Brain microvascular endothelial cell (primary cell): ENCODE results near the gene PPT1.

Source experiments
- DNase-seq: peaks from one replicate; pipeline ENCODE4 v3.0.0-alpha.2; 2020
- H3K27ac ChIP-seq: fragments of 250-450 bp; sonication (Bioruptor Pico); 2 replicates; pipeline ENCODE4 v1.5.1; 2020; ENCODE audit warnings: mild to moderate bottlenecking, moderate library complexity
- H3K27me3 ChIP-seq: fragments of 250-450 bp; sonication (Bioruptor Pico); replicated peaks from 2 replicates; pipeline ENCODE4 v1.5.1; 2020; ENCODE audit warnings: mild to moderate bottlenecking
- H3K36me3 ChIP-seq: fragments of 250-450 bp; sonication (Bioruptor Pico); replicated peaks from 2 replicates; pipeline ENCODE4 v1.5.1; 2020; ENCODE audit warnings: mild to moderate bottlenecking
- H3K4me3 ChIP-seq: 2 replicates; pipeline ENCODE4 v1.5.1; 2011; ENCODE audit warnings: low read depth, mild to moderate bottlenecking, control low read depth, low read length, moderate library complexity
- CTCF ChIP-seq: IDR thresholded peaks from 2 replicates; pipeline ENCODE4 v1.5.1; 2011; ENCODE audit warnings: low read depth, mild to moderate bottlenecking, moderate library complexity, low read length, control low read depth, inconsistent platforms; ENCODE audit errors: missing control alignments
- in situ Hi-C: cut with HindIII; loops from 2 replicates; pipeline ENCODE4 v1.10.0; 2017; ENCODE audit warnings: low sequenced_read_pairs, low pct_ligation_motif_present

PPT1 gene

GRCh38 chr1:40096646-40096976 lies 441 bp downstream of the PPT1 start:
- Histone ChIP-seq H3K27ac (peak overlapping the region; percentile 41), H3K4me3 (peak overlapping the region; percentile 89), H3K27me3 (no peaks in the 10 kb centered on the region), H3K36me3 (no peaks in the 10 kb centered on the region)
- in situ Hi-C loops, result no loop called here
- no peak for DNase-seq
- no peak for TF ChIP-seq CTCF

- no peak overlapping the region for H3K4me3 ChIP-seq
- DNase-seq, result no peak
- H3K27ac ChIP-seq, result no peak overlapping the region
- peaks cover 2% of the 10 kb centered on the region for H3K36me3 ChIP-seq
- H3K27me3 ChIP-seq, result no peaks in the 10 kb centered on the region
- in situ Hi-C loops, result no loop called here
- TF ChIP-seq CTCF, result no peak
These were observed 1.2 kb downstream of the PPT1 start for GRCh38 chr1:40095806-40096205.

GRCh38 chr1:40094466-40095110 lies 2.5 kb downstream of the PPT1 start:
- in situ Hi-C loops, result no loop called here
- TF ChIP-seq CTCF, result no peak
- Histone ChIP-seq H3K27ac (no peak overlapping the region), H3K36me3 (peaks cover 8% of the 10 kb centered on the region), H3K4me3 (no peak overlapping the region), H3K27me3 (no peaks in the 10 kb centered on the region)
- no peak for DNase-seq

GRCh38 chr1:40092706-40093639 lies 4.1 kb downstream of the PPT1 start:
- TF ChIP-seq CTCF, result no peak
- H3K4me3 ChIP-seq, result no peak overlapping the region
- H3K27ac ChIP-seq, result no peak overlapping the region
- in situ Hi-C loops, result no loop called here
- H3K36me3 ChIP-seq, result peaks cover 15% of the 10 kb centered on the region
- no peaks in the 10 kb centered on the region for H3K27me3 ChIP-seq
- no peak for DNase-seq

- Histone ChIP-seq H3K4me3 (no peak overlapping the region), H3K36me3 (peaks cover 17% of the 10 kb centered on the region), H3K27me3 (no peaks in the 10 kb centered on the region), H3K27ac (no peak overlapping the region)
- no peak for TF ChIP-seq CTCF
- in situ Hi-C loops, result no loop called here
- DNase-seq, result no peak
These were observed 4.8 kb downstream of the PPT1 start for GRCh38 chr1:40092241-40092640.
